OCI-LY1 (cell line): ENCODE results near the gene SLC6A19.

Source experiments
- H2AFZ ChIP-seq: fragments of 200-600 bp; sonication (generic), shearing (Covaris generic); 2 replicates; pipeline ENCODE4 v1.6.0; 2014; ENCODE audit warnings: antibody characterized with exemption, mild to moderate bottlenecking, low read length
- H3F3A ChIP-seq: fragments of 200-600 bp; sonication (generic), shearing (Covaris generic); 2 replicates; pipeline ENCODE4 v1.6.0; 2014; ENCODE audit warnings: mild to moderate bottlenecking, antibody characterized with exemption, low read length, moderate library complexity; ENCODE audit not compliant: insufficient read depth
- H3K27ac ChIP-seq: fragments of 200-600 bp; sonication (generic); 2 replicates; pipeline ENCODE4 v1.5.1; 2014; ENCODE audit warnings: low read length, mixed run types, mild to moderate bottlenecking, low read depth; ENCODE audit not compliant: poor library complexity, severe bottlenecking
- H3K27me3 ChIP-seq: fragments of 200-600 bp; sonication (generic); 2 replicates; pipeline ENCODE4 v1.6.0; 2014; ENCODE audit warnings: antibody characterized with exemption, mild to moderate bottlenecking, low read length, moderate library complexity; ENCODE audit not compliant: insufficient read depth
- H3K36me3 ChIP-seq: fragments of 200-600 bp; sonication (generic); 2 replicates; pipeline ENCODE4 v1.6.1; 2014; ENCODE audit warnings: mild to moderate bottlenecking, antibody characterized with exemption, low read length, moderate library complexity, mixed read lengths; ENCODE audit not compliant: insufficient read depth
- H3K4me1 ChIP-seq: fragments of 200-600 bp; sonication (generic); 2 replicates; pipeline ENCODE4 v1.5.1; 2014; ENCODE audit warnings: mild to moderate bottlenecking, low read length, moderate library complexity; ENCODE audit not compliant: insufficient read depth, severe bottlenecking
- H3K4me2 ChIP-seq: fragments of 200-600 bp; sonication (generic), shearing (Covaris generic); 2 replicates; pipeline ENCODE4 v1.6.1; 2014; ENCODE audit warnings: low read length
- H3K4me3 ChIP-seq: fragments of 200-600 bp; sonication (generic); 2 replicates; pipeline ENCODE4 v1.5.1; 2014; ENCODE audit warnings: low read length, low read depth, mild to moderate bottlenecking, mixed read lengths; ENCODE audit not compliant: poor library complexity, severe bottlenecking
- H3K79me2 ChIP-seq: fragments of 200-600 bp; shearing (Covaris generic); 2 replicates; pipeline ENCODE4 v1.6.1; 2016; ENCODE audit warnings: mixed run types, low read length, mixed read lengths; ENCODE audit not compliant: insufficient read depth
- H3K9ac ChIP-seq: fragments of 200-600 bp; sonication (generic), shearing (Covaris generic); 2 replicates; pipeline ENCODE4 v1.6.1; 2014; ENCODE audit warnings: mild to moderate bottlenecking, low read length, mixed read lengths
- H3K9me2 ChIP-seq: fragments of 200-600 bp; sonication (generic), shearing (Covaris generic); 2 replicates; pipeline ENCODE4 v1.6.1; 2014; ENCODE audit warnings: low read depth, mild to moderate bottlenecking, low read length, mixed read lengths
- H3K9me3 ChIP-seq: fragments of 200-600 bp; shearing (Covaris generic); 2 replicates; pipeline ENCODE4 v1.6.1; 2014; ENCODE audit warnings: low read length, mixed read lengths
- H4K20me1 ChIP-seq: fragments of 200-600 bp; sonication (generic), shearing (Covaris generic); 2 replicates; pipeline ENCODE4 v1.6.0; 2016; ENCODE audit warnings: mild to moderate bottlenecking, low read length; ENCODE audit not compliant: insufficient read depth
- EZH2 ChIP-seq: fragments of 200-600 bp; sonication (generic), shearing (Covaris generic); IDR thresholded peaks from 2 replicates; pipeline ENCODE4 v1.8.0; 2017; ENCODE audit warnings: borderline replicate concordance, mixed run types, mild to moderate bottlenecking, antibody characterized with exemption, low read length, moderate library complexity, mixed read lengths
- TF ChIP-seq, protein P1 (sequence below): fragments of 200-600 bp; sonication (generic), shearing (Covaris generic); IDR thresholded peaks from 2 replicates; pipeline ENCODE4 v1.5.1; 2017; ENCODE audit warnings: mild to moderate bottlenecking, antibody characterized with exemption, low read length, moderate library complexity, mixed read lengths

Gene SLC6A19

DNA sequence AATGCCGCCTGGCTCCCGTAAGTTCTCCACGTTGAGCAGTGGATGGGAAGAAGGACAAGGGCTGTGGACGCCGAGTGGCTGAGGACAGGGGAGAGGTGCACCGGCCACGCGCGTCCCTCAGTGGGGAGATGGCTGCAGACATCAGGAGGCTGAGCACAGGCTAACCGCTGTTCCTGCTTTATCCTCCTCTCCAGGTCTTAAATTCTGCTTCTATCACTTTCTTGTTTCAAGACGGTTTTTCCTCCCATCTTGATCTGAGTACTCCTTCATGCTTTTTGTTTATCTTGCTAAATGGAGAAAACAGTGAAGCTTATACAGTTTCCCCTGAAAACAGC lies 42.1 kb upstream of the SLC6A19 start:
- no peak overlapping the region for H2AFZ ChIP-seq
- H3F3A ChIP-seq: no peaks in the 10 kb centered on the region
- no peaks in the 10 kb centered on the region for H3K36me3 ChIP-seq
- H3K4me2 ChIP-seq: no peak overlapping the region
- H4K20me1 ChIP-seq: no peaks in the 10 kb centered on the region
- no peaks in the 10 kb centered on the region for H3K9me2 ChIP-seq
- 0 out of 2 replicates have a peak, but pooled peaks cover 4% of the 10 kb centered on the region for H3K27me3 ChIP-seq
- H3K4me1 ChIP-seq: no peaks in the 10 kb centered on the region
- no peak overlapping the region for H3K4me3 ChIP-seq
- no peaks in the 10 kb centered on the region for H3K79me2 ChIP-seq
- H3K9me3 ChIP-seq: no peaks in the 10 kb centered on the region
- no peak overlapping the region for H3K27ac ChIP-seq
- H3K9ac ChIP-seq: no peak overlapping the region
- TF ChIP-seq, protein P1, sequence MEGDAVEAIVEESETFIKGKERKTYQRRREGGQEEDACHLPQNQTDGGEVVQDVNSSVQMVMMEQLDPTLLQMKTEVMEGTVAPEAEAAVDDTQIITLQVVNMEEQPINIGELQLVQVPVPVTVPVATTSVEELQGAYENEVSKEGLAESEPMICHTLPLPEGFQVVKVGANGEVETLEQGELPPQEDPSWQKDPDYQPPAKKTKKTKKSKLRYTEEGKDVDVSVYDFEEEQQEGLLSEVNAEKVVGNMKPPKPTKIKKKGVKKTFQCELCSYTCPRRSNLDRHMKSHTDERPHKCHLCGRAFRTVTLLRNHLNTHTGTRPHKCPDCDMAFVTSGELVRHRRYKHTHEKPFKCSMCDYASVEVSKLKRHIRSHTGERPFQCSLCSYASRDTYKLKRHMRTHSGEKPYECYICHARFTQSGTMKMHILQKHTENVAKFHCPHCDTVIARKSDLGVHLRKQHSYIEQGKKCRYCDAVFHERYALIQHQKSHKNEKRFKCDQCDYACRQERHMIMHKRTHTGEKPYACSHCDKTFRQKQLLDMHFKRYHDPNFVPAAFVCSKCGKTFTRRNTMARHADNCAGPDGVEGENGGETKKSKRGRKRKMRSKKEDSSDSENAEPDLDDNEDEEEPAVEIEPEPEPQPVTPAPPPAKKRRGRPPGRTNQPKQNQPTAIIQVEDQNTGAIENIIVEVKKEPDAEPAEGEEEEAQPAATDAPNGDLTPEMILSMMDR: no peak

DNA sequence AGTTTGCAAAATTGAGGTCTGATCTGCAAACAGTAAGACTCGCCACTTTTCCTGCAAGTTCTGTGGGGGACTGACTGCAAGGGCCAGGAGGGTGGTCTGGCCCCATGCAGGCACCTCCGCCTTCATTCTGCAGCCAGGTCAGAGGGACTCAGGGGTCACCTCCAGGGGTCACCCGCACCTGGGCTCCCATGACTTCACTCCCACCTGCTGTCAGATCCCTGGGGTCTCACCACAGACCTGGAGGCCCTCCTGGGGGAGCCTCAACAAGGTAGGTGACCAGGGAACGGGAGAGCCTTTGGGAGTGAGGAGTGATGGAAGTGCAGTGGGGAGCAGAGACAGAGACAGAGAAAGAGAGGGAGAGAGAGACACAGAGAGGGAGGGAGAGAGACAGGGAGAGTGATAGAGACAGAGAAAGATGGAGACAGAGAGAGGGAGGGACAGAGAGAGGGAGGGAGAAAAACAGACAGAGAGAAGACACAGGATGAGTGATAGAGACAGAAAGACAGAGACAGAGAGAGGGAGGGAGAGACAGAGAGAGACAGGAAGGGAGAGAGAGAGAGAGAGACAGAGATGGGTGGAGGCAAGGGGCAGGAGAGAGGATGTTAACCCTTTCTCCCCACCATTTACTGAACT lies 41.5 kb upstream of the SLC6A19 start:
- Histone ChIP-seq H3K27ac (no peak overlapping the region), H4K20me1 (no peaks in the 10 kb centered on the region), H3K79me2 (no peaks in the 10 kb centered on the region), H3K4me3 (no peak overlapping the region), H2AFZ (no peak overlapping the region), H3K9me2 (no peaks in the 10 kb centered on the region), H3K4me1 (no peaks in the 10 kb centered on the region), H3F3A (no peaks in the 10 kb centered on the region), H3K9me3 (no peaks in the 10 kb centered on the region), H3K4me2 (no peak overlapping the region), H3K9ac (no peak overlapping the region), H3K36me3 (no peaks in the 10 kb centered on the region), H3K27me3 (0 out of 2 replicates have a peak, but pooled peaks cover 4% of the 10 kb centered on the region)
- TF ChIP-seq, protein P1: no peak
- no peak for TF ChIP-seq EZH2

DNA sequence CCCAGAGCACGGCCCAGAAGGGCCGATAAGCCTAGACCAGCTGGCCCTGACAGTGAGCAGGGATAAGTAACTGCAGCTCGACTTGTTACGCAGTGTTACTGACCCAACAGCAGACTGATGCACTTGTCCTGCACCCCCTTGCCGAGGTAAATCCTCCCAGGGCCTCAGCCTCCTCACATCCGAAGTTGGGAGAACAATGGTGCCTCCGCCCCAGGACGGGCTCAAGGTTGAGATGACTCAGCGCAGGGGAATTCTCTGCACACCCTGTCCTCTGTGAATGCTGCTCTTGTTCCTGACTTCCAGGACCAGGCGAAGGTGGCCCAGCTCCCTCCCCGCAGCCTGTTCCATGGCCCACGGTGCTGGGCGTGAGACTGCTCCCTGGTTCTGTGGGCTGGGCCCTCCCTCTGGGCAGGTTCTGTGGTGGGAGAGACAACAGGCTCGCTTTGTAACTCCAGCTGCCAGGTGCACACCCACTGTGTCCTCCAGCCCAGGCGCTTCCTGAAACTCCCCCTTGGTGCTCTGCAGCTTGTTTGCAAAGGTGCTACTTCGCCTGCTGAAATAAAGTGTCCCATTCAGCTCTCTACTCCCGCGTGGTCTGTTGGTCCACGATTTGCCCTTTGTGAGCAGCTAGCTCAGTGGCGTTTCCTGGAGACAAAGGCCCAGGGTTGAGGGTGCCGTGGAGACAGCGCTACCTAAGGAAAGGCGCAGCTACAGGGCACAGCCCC lies 40.1 kb upstream of the SLC6A19 start:
- Histone ChIP-seq H3K4me3 (no peak overlapping the region), H3K79me2 (no peaks in the 10 kb centered on the region), H3K27ac (no peak overlapping the region), H3K4me2 (no peak overlapping the region), H4K20me1 (no peaks in the 10 kb centered on the region), H3K27me3 (0 out of 2 replicates have a peak, but pooled peaks cover 4% of the 10 kb centered on the region), H3K36me3 (no peaks in the 10 kb centered on the region), H3K9me2 (no peaks in the 10 kb centered on the region), H3K9me3 (no peaks in the 10 kb centered on the region), H3K4me1 (no peaks in the 10 kb centered on the region), H3F3A (no peaks in the 10 kb centered on the region), H3K9ac (no peak overlapping the region), H2AFZ (no peak overlapping the region)
- TF ChIP-seq EZH2: no peak
- TF ChIP-seq, protein P1: no peak
